GM23338 (cell line): ENCODE measurements around the gene VAV3. TPM values are rescaled to one million over a fixed set of nuclear protein-coding genes. Genes with fewer than 3 reads are reported as not detected.
"Not testable (repeated sequence)": the region's sequence is repeated elsewhere in the genome, so short reads cannot be mapped to it uniquely, and the experiment has no call there.

ENCODE experiments used
- ATAC-seq: fragments of 200-7000 bp; cut with Tn5 transposase; 3 replicates; pipeline ENCODE4 v1.9.1; 2020
- DNase-seq: peaks from one replicate; pipeline ENCODE4 v3.0.0-alpha.2; 2015; ENCODE audit warnings: low spot score
- H2AFZ ChIP-seq: fragments of 200-600 bp; sonication (generic); 2 replicates; pipeline ENCODE4 v1.8.0; 2016; ENCODE audit warnings: antibody characterized with exemption, mild to moderate bottlenecking, moderate library complexity
- H3F3A ChIP-seq: fragments of 200-600 bp; sonication (generic); replicated peaks from 2 replicates; pipeline ENCODE4 v1.8.0; 2017; ENCODE audit warnings: antibody characterized with exemption, mixed run types, low read depth
- H3K27ac ChIP-seq: fragments of 200-600 bp; sonication (generic); 2 replicates; pipeline ENCODE4 v1.6.1; 2016; ENCODE audit warnings: low read depth
- H3K27me3 ChIP-seq: fragments of 200-600 bp; sonication (generic); 2 replicates; pipeline ENCODE4 v1.8.0; 2016; ENCODE audit warnings: mild to moderate bottlenecking, mixed run types, moderate library complexity; ENCODE audit not compliant: insufficient read depth
- H3K36me3 ChIP-seq: fragments of 200-600 bp; sonication (generic); 2 replicates; pipeline ENCODE4 v1.8.0; 2016; ENCODE audit warnings: mild to moderate bottlenecking; ENCODE audit not compliant: insufficient read depth
- H3K4me1 ChIP-seq: fragments of 200-600 bp; sonication (generic); 2 replicates; pipeline ENCODE4 v1.8.0; 2016; ENCODE audit warnings: mild to moderate bottlenecking, moderate library complexity; ENCODE audit not compliant: insufficient read depth
- H3K4me2 ChIP-seq: fragments of 200-600 bp; sonication (generic); 2 replicates; pipeline ENCODE4 v1.7.1; 2017; ENCODE audit warnings: mixed run types
- H3K4me3 ChIP-seq: fragments of 200-600 bp; sonication (generic); 2 replicates; pipeline ENCODE4 v1.6.1; 2016; ENCODE audit warnings: mixed run types
- H3K79me2 ChIP-seq: fragments of 200-600 bp; sonication (generic); replicated peaks from 2 replicates; pipeline ENCODE4 v1.8.0; 2017; ENCODE audit warnings: mild to moderate bottlenecking; ENCODE audit not compliant: insufficient read depth
- H3K9me2 ChIP-seq: fragments of 200-600 bp; sonication (generic); 2 replicates; pipeline ENCODE4 v1.8.0; 2017; ENCODE audit not compliant: insufficient read depth
- H4K20me1 ChIP-seq: fragments of 200-600 bp; sonication (generic); replicated peaks from 2 replicates; pipeline ENCODE4 v1.8.0; 2017; ENCODE audit warnings: mild to moderate bottlenecking; ENCODE audit not compliant: insufficient read depth
- H3K27ac Mint-ChIP-seq: 2 replicates; pipeline ENCODE4 v1.8.0; 2020; ENCODE audit warnings: inconsistent platforms, mild to moderate bottlenecking, moderate library complexity, mixed read lengths
- H3K27me3 Mint-ChIP-seq: 3 replicates; pipeline ENCODE4 v1.8.0; 2022; ENCODE audit warnings: low read depth, mild to moderate bottlenecking, moderate library complexity, mixed read lengths, inconsistent platforms; ENCODE audit not compliant: insufficient read depth, poor library complexity
- H3K36me3 Mint-ChIP-seq: 3 replicates; pipeline ENCODE4 v1.8.0; 2021; ENCODE audit warnings: low read depth, mild to moderate bottlenecking, inconsistent platforms, moderate library complexity, mixed read lengths
- H3K4me1 Mint-ChIP-seq: 3 replicates; pipeline ENCODE4 v1.8.0; 2020; ENCODE audit warnings: mild to moderate bottlenecking, inconsistent platforms, mixed read lengths
- H3K4me3 Mint-ChIP-seq: 3 replicates; pipeline ENCODE4 v1.8.0; 2021; ENCODE audit warnings: moderate library complexity, mild to moderate bottlenecking, inconsistent platforms, mixed read lengths
- H3K9me3 Mint-ChIP-seq: 3 replicates; pipeline ENCODE4 v1.8.0; 2020; ENCODE audit warnings: moderate library complexity, mild to moderate bottlenecking, inconsistent platforms, mixed read lengths
- CREB1 ChIP-seq: fragments of 250-450 bp; sonication (Bioruptor Pico); IDR thresholded peaks from 2 replicates; pipeline ENCODE4 v1.5.0; 2020; ENCODE audit warnings: low read depth, mild to moderate bottlenecking, moderate library complexity
- EZH2 ChIP-seq: fragments of 200-600 bp; sonication (generic); IDR thresholded peaks from one replicate; pipeline ENCODE4 v1.8.0; 2017; ENCODE audit warnings: antibody characterized with exemption, mild to moderate bottlenecking, low read depth; ENCODE audit not compliant: unreplicated experiment
- NANOG ChIP-seq: IDR thresholded peaks from 2 replicates; pipeline ENCODE4 v1.6.1; 2016; ENCODE audit warnings: antibody characterized with exemption, borderline replicate concordance
- STAT1 ChIP-seq: IDR thresholded peaks from one replicate; pipeline ENCODE4 v1.6.1; 2016; ENCODE audit warnings: antibody characterized with exemption; ENCODE audit not compliant: unreplicated experiment
- ZNF114 ChIP-seq: fragments of 250-450 bp; sonication (Bioruptor Pico); IDR thresholded peaks from 2 replicates; pipeline ENCODE4 v1.5.0; 2020; ENCODE audit warnings: mild to moderate bottlenecking, moderate library complexity
- ZNF331 ChIP-seq: fragments of 250-450 bp; sonication (Bioruptor Pico); IDR thresholded peaks from 2 replicates; pipeline ENCODE4 v1.5.0; 2020; ENCODE audit warnings: low read depth, mild to moderate bottlenecking, moderate library complexity
- polyA plus RNA-seq: library from polyadenylated mRNA; unstranded; fragments of >200 nt; fragmentation: Nextera tagmentation; extraction: Ambion mirVana; gene quantifications from 2 replicates; pipeline ENCODE4 v1.2.1, GENCODE V29; 2016
- total RNA-seq: library from RNA; depleted of rRNA; stranded (reverse); fragments of >200 nt; shearing (Covaris generic); gene quantifications from 2 replicates; pipeline ENCODE4 v1.2.3, GENCODE V29; 2014
- TF ChIP-seq, protein P1 (sequence below): fragments of 250-450 bp; sonication (Bioruptor Pico); IDR thresholded peaks from 2 replicates; pipeline ENCODE4 v1.5.0; 2020; ENCODE audit warnings: mild to moderate bottlenecking, moderate library complexity
- TF ChIP-seq, protein P2 (sequence below), 2 experiments: fragments of 200-600 bp in 1 of 2; sonication (generic) in 1 of 2; conservative IDR thresholded peaks; 2 replicates each; pipeline versions ENCODE4 v1.5.1 to v1.6.1; 2016 to 2017; ENCODE audit warnings: antibody characterized with exemption in 2 of 2, low read depth in 2 of 2, mild to moderate bottlenecking in 2 of 2, moderate library complexity in 1 of 2
- TF ChIP-seq, protein P3 (sequence below): IDR thresholded peaks from one replicate; pipeline ENCODE4 v1.6.1; 2018; ENCODE audit warnings: antibody characterized with exemption; ENCODE audit not compliant: unreplicated experiment

The VAV3 gene
- total and polyA plus RNA-seq, 2 experiments from 2014 or later = 3.0 to 11.3 TPM

DNA sequence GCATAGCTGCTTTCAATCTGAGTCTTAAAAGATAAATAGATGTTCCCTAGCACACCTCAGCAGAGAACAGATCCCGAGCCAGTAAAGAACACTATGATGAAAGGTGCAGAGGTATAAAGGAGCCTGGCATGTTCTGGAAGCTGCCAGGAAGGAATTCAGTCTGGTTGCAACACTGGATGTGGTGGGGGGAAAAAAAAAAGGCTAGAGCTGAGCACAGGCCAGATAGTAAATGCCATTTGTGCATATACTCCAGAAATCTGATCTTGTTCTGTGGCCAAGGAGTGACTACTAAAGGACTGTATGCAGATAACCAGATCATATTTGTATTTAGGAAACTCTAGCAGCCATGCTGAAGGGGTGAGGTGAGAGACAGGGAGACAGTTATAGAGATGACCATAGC is 240.3 kb downstream of the VAV3 start (continued):
- TF ChIP-seq, protein P1, sequence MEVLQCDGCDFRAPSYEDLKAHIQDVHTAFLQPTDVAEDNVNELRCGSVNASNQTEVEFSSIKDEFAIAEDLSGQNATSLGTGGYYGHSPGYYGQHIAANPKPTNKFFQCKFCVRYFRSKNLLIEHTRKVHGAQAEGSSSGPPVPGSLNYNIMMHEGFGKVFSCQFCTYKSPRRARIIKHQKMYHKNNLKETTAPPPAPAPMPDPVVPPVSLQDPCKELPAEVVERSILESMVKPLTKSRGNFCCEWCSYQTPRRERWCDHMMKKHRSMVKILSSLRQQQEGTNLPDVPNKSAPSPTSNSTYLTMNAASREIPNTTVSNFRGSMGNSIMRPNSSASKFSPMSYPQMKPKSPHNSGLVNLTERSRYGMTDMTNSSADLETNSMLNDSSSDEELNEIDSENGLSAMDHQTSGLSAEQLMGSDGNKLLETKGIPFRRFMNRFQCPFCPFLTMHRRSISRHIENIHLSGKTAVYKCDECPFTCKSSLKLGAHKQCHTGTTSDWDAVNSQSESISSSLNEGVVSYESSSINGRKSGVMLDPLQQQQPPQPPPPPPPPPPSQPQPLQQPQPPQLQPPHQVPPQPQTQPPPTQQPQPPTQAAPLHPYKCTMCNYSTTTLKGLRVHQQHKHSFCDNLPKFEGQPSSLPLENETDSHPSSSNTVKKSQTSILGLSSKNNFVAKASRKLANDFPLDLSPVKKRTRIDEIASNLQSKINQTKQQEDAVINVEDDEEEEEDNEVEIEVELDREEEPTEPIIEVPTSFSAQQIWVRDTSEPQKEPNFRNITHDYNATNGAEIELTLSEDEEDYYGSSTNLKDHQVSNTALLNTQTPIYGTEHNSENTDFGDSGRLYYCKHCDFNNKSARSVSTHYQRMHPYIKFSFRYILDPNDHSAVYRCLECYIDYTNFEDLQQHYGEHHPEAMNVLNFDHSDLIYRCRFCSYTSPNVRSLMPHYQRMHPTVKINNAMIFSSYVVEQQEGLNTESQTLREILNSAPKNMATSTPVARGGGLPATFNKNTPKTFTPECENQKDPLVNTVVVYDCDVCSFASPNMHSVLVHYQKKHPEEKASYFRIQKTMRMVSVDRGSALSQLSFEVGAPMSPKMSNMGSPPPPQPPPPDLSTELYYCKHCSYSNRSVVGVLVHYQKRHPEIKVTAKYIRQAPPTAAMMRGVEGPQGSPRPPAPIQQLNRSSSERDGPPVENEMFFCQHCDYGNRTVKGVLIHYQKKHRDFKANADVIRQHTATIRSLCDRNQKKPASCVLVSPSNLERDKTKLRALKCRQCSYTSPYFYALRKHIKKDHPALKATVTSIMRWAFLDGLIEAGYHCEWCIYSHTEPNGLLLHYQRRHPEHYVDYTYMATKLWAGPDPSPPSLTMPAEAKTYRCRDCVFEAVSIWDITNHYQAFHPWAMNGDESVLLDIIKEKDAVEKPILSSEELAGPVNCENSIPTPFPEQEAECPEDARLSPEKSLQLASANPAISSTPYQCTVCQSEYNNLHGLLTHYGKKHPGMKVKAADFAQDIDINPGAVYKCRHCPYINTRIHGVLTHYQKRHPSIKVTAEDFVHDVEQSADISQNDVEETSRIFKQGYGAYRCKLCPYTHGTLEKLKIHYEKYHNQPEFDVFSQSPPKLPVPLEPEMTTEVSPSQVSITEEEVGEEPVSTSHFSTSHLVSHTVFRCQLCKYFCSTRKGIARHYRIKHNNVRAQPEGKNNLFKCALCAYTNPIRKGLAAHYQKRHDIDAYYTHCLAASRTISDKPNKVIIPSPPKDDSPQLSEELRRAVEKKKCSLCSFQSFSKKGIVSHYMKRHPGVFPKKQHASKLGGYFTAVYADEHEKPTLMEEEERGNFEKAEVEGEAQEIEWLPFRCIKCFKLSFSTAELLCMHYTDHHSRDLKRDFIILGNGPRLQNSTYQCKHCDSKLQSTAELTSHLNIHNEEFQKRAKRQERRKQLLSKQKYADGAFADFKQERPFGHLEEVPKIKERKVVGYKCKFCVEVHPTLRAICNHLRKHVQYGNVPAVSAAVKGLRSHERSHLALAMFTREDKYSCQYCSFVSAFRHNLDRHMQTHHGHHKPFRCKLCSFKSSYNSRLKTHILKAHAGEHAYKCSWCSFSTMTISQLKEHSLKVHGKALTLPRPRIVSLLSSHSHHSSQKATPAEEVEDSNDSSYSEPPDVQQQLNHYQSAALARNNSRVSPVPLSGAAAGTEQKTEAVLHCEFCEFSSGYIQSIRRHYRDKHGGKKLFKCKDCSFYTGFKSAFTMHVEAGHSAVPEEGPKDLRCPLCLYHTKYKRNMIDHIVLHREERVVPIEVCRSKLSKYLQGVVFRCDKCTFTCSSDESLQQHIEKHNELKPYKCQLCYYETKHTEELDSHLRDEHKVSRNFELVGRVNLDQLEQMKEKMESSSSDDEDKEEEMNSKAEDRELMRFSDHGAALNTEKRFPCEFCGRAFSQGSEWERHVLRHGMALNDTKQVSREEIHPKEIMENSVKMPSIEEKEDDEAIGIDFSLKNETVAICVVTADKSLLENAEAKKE (CRISPR knock-in tag) = no peak
- TF ChIP-seq ZNF331 (CRISPR knock-in tag) = no peak
- no peak for TF ChIP-seq CREB1 (CRISPR knock-in tag)
- TF ChIP-seq, protein P2, sequence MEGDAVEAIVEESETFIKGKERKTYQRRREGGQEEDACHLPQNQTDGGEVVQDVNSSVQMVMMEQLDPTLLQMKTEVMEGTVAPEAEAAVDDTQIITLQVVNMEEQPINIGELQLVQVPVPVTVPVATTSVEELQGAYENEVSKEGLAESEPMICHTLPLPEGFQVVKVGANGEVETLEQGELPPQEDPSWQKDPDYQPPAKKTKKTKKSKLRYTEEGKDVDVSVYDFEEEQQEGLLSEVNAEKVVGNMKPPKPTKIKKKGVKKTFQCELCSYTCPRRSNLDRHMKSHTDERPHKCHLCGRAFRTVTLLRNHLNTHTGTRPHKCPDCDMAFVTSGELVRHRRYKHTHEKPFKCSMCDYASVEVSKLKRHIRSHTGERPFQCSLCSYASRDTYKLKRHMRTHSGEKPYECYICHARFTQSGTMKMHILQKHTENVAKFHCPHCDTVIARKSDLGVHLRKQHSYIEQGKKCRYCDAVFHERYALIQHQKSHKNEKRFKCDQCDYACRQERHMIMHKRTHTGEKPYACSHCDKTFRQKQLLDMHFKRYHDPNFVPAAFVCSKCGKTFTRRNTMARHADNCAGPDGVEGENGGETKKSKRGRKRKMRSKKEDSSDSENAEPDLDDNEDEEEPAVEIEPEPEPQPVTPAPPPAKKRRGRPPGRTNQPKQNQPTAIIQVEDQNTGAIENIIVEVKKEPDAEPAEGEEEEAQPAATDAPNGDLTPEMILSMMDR (conservative IDR thresholded peaks at IDR 0.05; ENCODE audit: low read depth in 2 of 2) = no peak
- TF ChIP-seq STAT1 = no peak
- TF ChIP-seq, protein P3, sequence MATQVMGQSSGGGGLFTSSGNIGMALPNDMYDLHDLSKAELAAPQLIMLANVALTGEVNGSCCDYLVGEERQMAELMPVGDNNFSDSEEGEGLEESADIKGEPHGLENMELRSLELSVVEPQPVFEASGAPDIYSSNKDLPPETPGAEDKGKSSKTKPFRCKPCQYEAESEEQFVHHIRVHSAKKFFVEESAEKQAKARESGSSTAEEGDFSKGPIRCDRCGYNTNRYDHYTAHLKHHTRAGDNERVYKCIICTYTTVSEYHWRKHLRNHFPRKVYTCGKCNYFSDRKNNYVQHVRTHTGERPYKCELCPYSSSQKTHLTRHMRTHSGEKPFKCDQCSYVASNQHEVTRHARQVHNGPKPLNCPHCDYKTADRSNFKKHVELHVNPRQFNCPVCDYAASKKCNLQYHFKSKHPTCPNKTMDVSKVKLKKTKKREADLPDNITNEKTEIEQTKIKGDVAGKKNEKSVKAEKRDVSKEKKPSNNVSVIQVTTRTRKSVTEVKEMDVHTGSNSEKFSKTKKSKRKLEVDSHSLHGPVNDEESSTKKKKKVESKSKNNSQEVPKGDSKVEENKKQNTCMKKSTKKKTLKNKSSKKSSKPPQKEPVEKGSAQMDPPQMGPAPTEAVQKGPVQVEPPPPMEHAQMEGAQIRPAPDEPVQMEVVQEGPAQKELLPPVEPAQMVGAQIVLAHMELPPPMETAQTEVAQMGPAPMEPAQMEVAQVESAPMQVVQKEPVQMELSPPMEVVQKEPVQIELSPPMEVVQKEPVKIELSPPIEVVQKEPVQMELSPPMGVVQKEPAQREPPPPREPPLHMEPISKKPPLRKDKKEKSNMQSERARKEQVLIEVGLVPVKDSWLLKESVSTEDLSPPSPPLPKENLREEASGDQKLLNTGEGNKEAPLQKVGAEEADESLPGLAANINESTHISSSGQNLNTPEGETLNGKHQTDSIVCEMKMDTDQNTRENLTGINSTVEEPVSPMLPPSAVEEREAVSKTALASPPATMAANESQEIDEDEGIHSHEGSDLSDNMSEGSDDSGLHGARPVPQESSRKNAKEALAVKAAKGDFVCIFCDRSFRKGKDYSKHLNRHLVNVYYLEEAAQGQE = no peak
- TF ChIP-seq EZH2 = no peak
- no peak for TF ChIP-seq ZNF114 (CRISPR knock-in tag)
- TF ChIP-seq NANOG = no peak

DNA sequence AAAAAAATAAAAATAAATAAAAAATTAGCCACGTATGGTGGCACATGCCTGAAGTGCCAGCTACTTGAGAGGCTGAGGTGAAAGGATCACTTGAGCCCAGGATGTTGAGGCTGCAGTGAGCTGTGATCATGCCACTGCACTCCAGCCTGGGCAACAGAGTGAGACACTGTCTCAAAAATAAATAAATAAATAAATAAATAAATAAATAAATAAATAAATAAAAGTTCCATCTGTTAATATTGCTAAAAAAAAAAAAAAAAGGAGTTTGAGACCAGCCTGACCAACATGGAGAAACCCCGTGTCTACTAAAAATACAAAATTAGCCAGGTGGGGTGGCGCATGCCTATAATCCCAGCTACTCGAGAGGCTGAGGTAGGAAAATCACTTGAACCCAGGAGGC is 244.8 kb downstream of the VAV3 start:
- H3K9me2 ChIP-seq, H3F3A ChIP-seq, H3K36me3 ChIP-seq, H3K79me2 ChIP-seq, H3K4me2 ChIP-seq, H3K4me1 Mint-ChIP-seq, ATAC-seq, H3K4me3 ChIP-seq, H3K27me3 Mint-ChIP-seq, H3K4me1 ChIP-seq, H3K4me3 Mint-ChIP-seq, H3K27ac ChIP-seq, H4K20me1 ChIP-seq, H2AFZ ChIP-seq, H3K27me3 ChIP-seq, DNase-seq, H3K36me3 Mint-ChIP-seq, H3K27ac Mint-ChIP-seq, H3K9me3 Mint-ChIP-seq: not testable (repeated sequence)
